DND-41 (cell line): ENCODE measurements around the gene ANKFN1.

Source experiments
- ATAC-seq: fragments of 200-7000 bp; cut with Tn5 transposase; 3 replicates; pipeline ENCODE4 v1.9.1; 2021; ENCODE audit warnings: low read depth; ENCODE audit not compliant: insufficient read depth
- DNase-seq: peaks from one replicate; pipeline ENCODE4 v3.0.0-alpha.2; 2020
- H2AFZ ChIP-seq: 2 replicates; pipeline ENCODE4 v1.6.0; 2012; ENCODE audit warnings: low read depth, low read length
- H3K27ac ChIP-seq: 2 replicates; pipeline ENCODE4 v1.5.1; 2012; ENCODE audit warnings: low read length, inconsistent platforms
- H3K27me3 ChIP-seq: fragments of 200-600 bp; sonication (generic); 2 replicates; pipeline ENCODE4 v1.6.0; 2012; ENCODE audit warnings: low read length, mild to moderate bottlenecking, inconsistent platforms; ENCODE audit not compliant: insufficient read depth, poor library complexity
- H3K36me3 ChIP-seq: 2 replicates; pipeline ENCODE4 v1.5.1; 2012; ENCODE audit warnings: low read length, inconsistent platforms; ENCODE audit not compliant: insufficient read depth
- H3K4me1 ChIP-seq: 2 replicates; pipeline ENCODE4 v1.5.1; 2012; ENCODE audit warnings: mild to moderate bottlenecking, low read length; ENCODE audit not compliant: insufficient read depth
- H3K4me2 ChIP-seq: 2 replicates; pipeline ENCODE4 v1.6.0; 2012; ENCODE audit warnings: mild to moderate bottlenecking, moderate library complexity, low read length, inconsistent platforms; ENCODE audit not compliant: insufficient read depth
- H3K4me3 ChIP-seq, 2 experiments: fragments of 200-600 bp in 1 of 2; shearing (Covaris generic) in 1 of 2; 2 replicates each; pipeline ENCODE4 v1.5.1; 2012 to 2016; ENCODE audit warnings: inconsistent platforms in 2 of 2, low read length in 2 of 2, mild to moderate bottlenecking in 2 of 2, low read depth in 1 of 2, moderate library complexity in 1 of 2
- H3K79me2 ChIP-seq: 2 replicates; pipeline ENCODE4 v1.6.0; 2012; ENCODE audit warnings: low read length, inconsistent platforms; ENCODE audit not compliant: insufficient read depth
- H3K9ac ChIP-seq: 2 replicates; pipeline ENCODE4 v1.6.0; 2012; ENCODE audit warnings: low read depth, mild to moderate bottlenecking, inconsistent platforms, low read length, moderate library complexity
- H3K9me3 ChIP-seq: 2 replicates; pipeline ENCODE4 v1.5.1; 2012; ENCODE audit warnings: low read length, moderate library complexity, mild to moderate bottlenecking, inconsistent platforms; ENCODE audit not compliant: insufficient read depth, severe bottlenecking
- H4K20me1 ChIP-seq: 2 replicates; pipeline ENCODE4 v1.6.0; 2012; ENCODE audit warnings: low read length; ENCODE audit not compliant: insufficient read depth
- EZH2 ChIP-seq: IDR thresholded peaks from 3 replicates; pipeline ENCODE4 v1.6.1; 2012; ENCODE audit warnings: borderline replicate concordance, low read depth, mild to moderate bottlenecking, moderate library complexity, low read length, inconsistent platforms; ENCODE audit not compliant: severe bottlenecking
- TF ChIP-seq, protein P1 (sequence below): IDR thresholded peaks from 2 replicates; pipeline ENCODE4 v1.5.1; 2012; ENCODE audit warnings: borderline replicate concordance, low read length, moderate library complexity, mild to moderate bottlenecking; ENCODE audit not compliant: poor library complexity, severe bottlenecking; ENCODE audit errors: extremely low read depth

Gene ANKFN1

DNA sequence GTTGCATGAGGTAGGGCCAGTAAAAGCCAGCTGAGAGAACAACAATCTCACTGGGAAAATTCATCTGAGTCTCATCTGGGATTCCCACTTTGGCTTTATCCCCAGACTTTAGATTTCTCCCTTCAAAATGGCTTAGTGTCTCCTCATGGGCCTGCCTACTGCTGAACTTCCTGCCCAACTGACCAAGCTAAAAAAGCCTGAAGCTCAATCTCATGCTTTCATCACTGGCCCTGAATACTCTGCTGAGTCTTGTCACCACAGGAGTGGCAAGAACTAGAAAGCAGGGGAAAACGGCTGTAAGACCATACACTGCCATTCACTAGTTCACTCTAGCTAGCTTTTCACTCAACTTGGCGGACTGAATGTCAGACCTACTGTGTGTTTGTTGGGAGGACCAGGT lies 343.9 kb downstream of the ANKFN1 start:
- Histone ChIP-seq H3K27ac (no peak overlapping the region), H3K4me2 (no peak overlapping the region), H3K4me3 (no peak overlapping the region), H3K27me3 (no peaks in the 10 kb centered on the region), H4K20me1 (no peaks in the 10 kb centered on the region), H3K9ac (no peak overlapping the region), H3K36me3 (no peaks in the 10 kb centered on the region), H3K4me1 (no peaks in the 10 kb centered on the region), H3K79me2 (no peaks in the 10 kb centered on the region), H3K9me3 (no peaks in the 10 kb centered on the region), H2AFZ (no peak overlapping the region)
- TF ChIP-seq, protein P1, sequence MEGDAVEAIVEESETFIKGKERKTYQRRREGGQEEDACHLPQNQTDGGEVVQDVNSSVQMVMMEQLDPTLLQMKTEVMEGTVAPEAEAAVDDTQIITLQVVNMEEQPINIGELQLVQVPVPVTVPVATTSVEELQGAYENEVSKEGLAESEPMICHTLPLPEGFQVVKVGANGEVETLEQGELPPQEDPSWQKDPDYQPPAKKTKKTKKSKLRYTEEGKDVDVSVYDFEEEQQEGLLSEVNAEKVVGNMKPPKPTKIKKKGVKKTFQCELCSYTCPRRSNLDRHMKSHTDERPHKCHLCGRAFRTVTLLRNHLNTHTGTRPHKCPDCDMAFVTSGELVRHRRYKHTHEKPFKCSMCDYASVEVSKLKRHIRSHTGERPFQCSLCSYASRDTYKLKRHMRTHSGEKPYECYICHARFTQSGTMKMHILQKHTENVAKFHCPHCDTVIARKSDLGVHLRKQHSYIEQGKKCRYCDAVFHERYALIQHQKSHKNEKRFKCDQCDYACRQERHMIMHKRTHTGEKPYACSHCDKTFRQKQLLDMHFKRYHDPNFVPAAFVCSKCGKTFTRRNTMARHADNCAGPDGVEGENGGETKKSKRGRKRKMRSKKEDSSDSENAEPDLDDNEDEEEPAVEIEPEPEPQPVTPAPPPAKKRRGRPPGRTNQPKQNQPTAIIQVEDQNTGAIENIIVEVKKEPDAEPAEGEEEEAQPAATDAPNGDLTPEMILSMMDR: no peak
- no peak for TF ChIP-seq EZH2
- no peak for ATAC-seq
- no peak for DNase-seq

DNA sequence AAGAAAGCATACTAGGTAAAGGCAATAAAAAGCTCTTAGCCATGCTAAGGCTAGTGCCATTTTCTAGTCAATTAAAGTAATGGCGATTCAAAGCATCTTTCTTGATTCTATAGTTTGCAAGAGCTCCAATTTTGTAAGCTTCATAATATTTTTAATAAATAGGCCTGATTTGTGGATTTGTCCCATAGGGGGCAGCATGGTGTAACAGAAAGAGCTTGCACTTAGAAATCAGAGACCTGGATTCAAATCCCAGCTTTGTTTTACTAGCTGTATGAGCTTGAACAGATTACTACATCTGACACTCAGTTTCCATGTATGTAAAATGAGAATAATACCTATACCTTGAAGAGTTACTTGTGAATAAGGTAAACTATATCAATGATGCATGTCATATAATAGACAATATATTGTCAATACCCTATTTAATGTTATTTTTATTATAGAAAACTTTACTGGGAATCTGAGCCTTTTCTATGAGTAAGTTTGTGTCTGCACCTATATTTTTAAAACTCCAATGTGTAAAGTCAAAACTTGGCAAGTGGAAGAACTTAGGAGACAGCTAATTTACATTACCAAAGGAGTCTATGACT lies 346.6 kb downstream of the ANKFN1 start:
- no peaks in the 10 kb centered on the region for H3K27me3 ChIP-seq
- no peak for TF ChIP-seq EZH2
- TF ChIP-seq, protein P1: peak; percentile 51
- no peaks in the 10 kb centered on the region for H4K20me1 ChIP-seq
- no peaks in the 10 kb centered on the region for H3K4me1 ChIP-seq
- DNase-seq (peak; percentile 23), ATAC-seq (no peak)
- H2AFZ ChIP-seq: no peak overlapping the region
- no peaks in the 10 kb centered on the region for H3K79me2 ChIP-seq
- H3K4me2 ChIP-seq: no peak overlapping the region
- no peak overlapping the region for H3K4me3 ChIP-seq
- H3K27ac ChIP-seq: no peak overlapping the region
- H3K9me3 ChIP-seq: no peaks in the 10 kb centered on the region
- no peaks in the 10 kb centered on the region for H3K36me3 ChIP-seq
- H3K9ac ChIP-seq: no peak overlapping the region

DNA sequence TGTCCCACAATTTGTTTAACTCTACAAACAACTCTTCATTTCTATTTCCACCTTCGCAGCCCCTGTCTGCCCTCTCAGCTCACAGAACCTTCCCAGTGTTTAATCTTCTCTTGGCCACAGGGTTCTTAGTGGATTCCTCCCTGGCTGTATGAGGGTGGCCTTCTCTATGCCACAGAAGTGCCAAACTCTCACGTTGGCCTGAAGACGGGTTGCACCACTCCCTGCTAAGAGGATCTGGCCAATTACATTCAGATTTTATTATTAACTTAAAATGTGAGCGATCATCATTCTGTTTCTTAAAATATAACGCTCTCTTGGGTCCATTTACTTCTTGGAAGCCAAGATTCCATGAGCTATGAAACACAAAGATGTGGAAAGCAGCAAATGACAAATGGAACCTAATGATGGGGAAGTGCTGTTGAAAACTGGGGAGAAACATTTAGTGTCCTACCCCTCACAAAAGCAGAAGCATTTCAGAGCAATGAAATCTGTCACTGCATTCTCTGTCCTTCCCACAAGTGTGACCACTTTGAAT lies 348.9 kb downstream of the ANKFN1 start:
- Histone ChIP-seq H3K9me3 (no peaks in the 10 kb centered on the region), H3K4me1 (no peaks in the 10 kb centered on the region), H3K4me3 (no peak overlapping the region), H3K4me2 (no peak overlapping the region), H3K27ac (no peak overlapping the region), H3K79me2 (no peaks in the 10 kb centered on the region), H3K27me3 (no peaks in the 10 kb centered on the region), H4K20me1 (no peaks in the 10 kb centered on the region), H3K9ac (no peak overlapping the region), H3K36me3 (no peaks in the 10 kb centered on the region), H2AFZ (no peak overlapping the region)
- TF ChIP-seq EZH2: no peak
- TF ChIP-seq, protein P1: no peak
- ATAC-seq: no peak
- no peak for DNase-seq
